Nephron (organoid): ENCODE data around the gene FAN1.
A peak's percentile ranks its signal among the peaks of the same experiment; 100 is the strongest.

ENCODE experiments used
- H3K27ac Mint-ChIP-seq, 3 experiments: 2 replicates each; pipeline ENCODE4 v1.8.0; 2020; ENCODE audit warnings: mixed read lengths in 3 of 3, mild to moderate bottlenecking in 2 of 3, moderate library complexity in 1 of 3
- H3K27me3 Mint-ChIP-seq: 2 replicates; pipeline ENCODE4 v1.8.0; 2021; ENCODE audit warnings: low read depth, mild to moderate bottlenecking, moderate library complexity, mixed read lengths
- H3K36me3 Mint-ChIP-seq: 2 replicates; pipeline ENCODE4 v1.8.0; 2020; ENCODE audit warnings: low read depth, mixed read lengths
- H3K4me1 Mint-ChIP-seq: 2 replicates; pipeline ENCODE4 v1.8.0; 2020; ENCODE audit warnings: mixed read lengths
- H3K4me3 Mint-ChIP-seq, 3 experiments: 2 replicates each; pipeline ENCODE4 v1.8.0; 2020; ENCODE audit warnings: mild to moderate bottlenecking in 3 of 3, mixed read lengths in 3 of 3, moderate library complexity in 2 of 3
- H3K9me3 Mint-ChIP-seq: 2 replicates; pipeline ENCODE4 v1.8.0; 2020; ENCODE audit warnings: mixed read lengths
- CTCF ChIP-seq, 3 experiments: fragments of 200-600 bp; sonication (generic); IDR thresholded peaks; one replicate each; pipeline ENCODE4 v1.5.0; 2021; ENCODE audit warnings: antibody characterized with exemption in 3 of 3; ENCODE audit not compliant: unreplicated experiment in 3 of 3

Gene FAN1

GRCh38 chr15:30895461-30896210 is 8.1 kb upstream of the FAN1 start:
- TF ChIP-seq CTCF (IDR thresholded peaks at IDR 0.05; ENCODE audit: unreplicated experiment in 3 of 3), result no peak
- Mint-ChIP-seq H3K9me3 (no peaks in the 10 kb centered on the region), H3K4me3 (no peak overlapping the region), H3K27ac (no peak overlapping the region), H3K36me3 (no peaks in the 10 kb centered on the region), H3K27me3 (no peaks in the 10 kb centered on the region), H3K4me1 (peaks cover 7% of the 10 kb centered on the region)

- H3K27me3 Mint-ChIP-seq, result no peaks in the 10 kb centered on the region
- H3K9me3 Mint-ChIP-seq, result no peaks in the 10 kb centered on the region
- peaks cover 7% of the 10 kb centered on the region for H3K4me1 Mint-ChIP-seq
- H3K4me3 Mint-ChIP-seq, result no peak overlapping the region
- H3K27ac Mint-ChIP-seq, result no peak overlapping the region
- no peaks in the 10 kb centered on the region for H3K36me3 Mint-ChIP-seq
- no peak for TF ChIP-seq CTCF (IDR thresholded peaks at IDR 0.05; ENCODE audit: unreplicated experiment in 3 of 3)
These were observed 7.5 kb upstream of the FAN1 start for GRCh38 chr15:30896211-30896606.

GRCh38 chr15:30901889-30902288 is 1.8 kb upstream of the FAN1 start:
- Mint-ChIP-seq H3K27me3 (no peaks in the 10 kb centered on the region), H3K36me3 (peaks cover 9% of the 10 kb centered on the region), H3K9me3 (no peaks in the 10 kb centered on the region), H3K4me1 (peaks cover 30% of the 10 kb centered on the region), H3K4me3 (peak overlapping the region in 1 of 3 experiments; percentile 95), H3K27ac (no peak overlapping the region)
- no peak for TF ChIP-seq CTCF (IDR thresholded peaks at IDR 0.05; ENCODE audit: unreplicated experiment in 3 of 3)

- peaks cover 27% of the 10 kb centered on the region for H3K36me3 Mint-ChIP-seq
- no peak for TF ChIP-seq CTCF (IDR thresholded peaks at IDR 0.05; ENCODE audit: unreplicated experiment in 3 of 3)
- no peaks in the 10 kb centered on the region for H3K27me3 Mint-ChIP-seq
- peak overlapping the region; percentile 91 to 95 (median 92) for H3K4me3 Mint-ChIP-seq
- no peak overlapping the region for H3K27ac Mint-ChIP-seq
- no peaks in the 10 kb centered on the region for H3K9me3 Mint-ChIP-seq
- H3K4me1 Mint-ChIP-seq, result peaks cover 30% of the 10 kb centered on the region
These were observed 1.1 kb downstream of the FAN1 start for GRCh38 chr15:30904812-30905211.

- Mint-ChIP-seq H3K27ac (peak overlapping the region in 1 of 3 experiments; percentile 41), H3K36me3 (peaks cover 30% of the 10 kb centered on the region), H3K4me3 (peak overlapping the region; percentile 47 to 95 (median 78)), H3K9me3 (no peaks in the 10 kb centered on the region), H3K4me1 (peaks cover 30% of the 10 kb centered on the region), H3K27me3 (no peaks in the 10 kb centered on the region)
- TF ChIP-seq CTCF (IDR thresholded peaks at IDR 0.05; ENCODE audit: unreplicated experiment in 3 of 3), result peak in 1 of 3 experiments; percentile 8
These were observed 2.1 kb downstream of the FAN1 start for GRCh38 chr15:30905821-30906220.

- peak overlapping the region in 2 of 3 experiments; percentile 29 to 59 for H3K4me3 Mint-ChIP-seq
- no peak for TF ChIP-seq CTCF (IDR thresholded peaks at IDR 0.05; ENCODE audit: unreplicated experiment in 3 of 3)
- peaks cover 30% of the 10 kb centered on the region for H3K4me1 Mint-ChIP-seq
- peak overlapping the region in 1 of 3 experiments; percentile 50 for H3K27ac Mint-ChIP-seq
- no peaks in the 10 kb centered on the region for H3K9me3 Mint-ChIP-seq
- H3K36me3 Mint-ChIP-seq, result peaks cover 30% of the 10 kb centered on the region
- no peaks in the 10 kb centered on the region for H3K27me3 Mint-ChIP-seq
These were observed 2.7 kb downstream of the FAN1 start for GRCh38 chr15:30906366-30906765.
